ENCODE measurements around the gene SP4.

SP4 gene

DNA sequence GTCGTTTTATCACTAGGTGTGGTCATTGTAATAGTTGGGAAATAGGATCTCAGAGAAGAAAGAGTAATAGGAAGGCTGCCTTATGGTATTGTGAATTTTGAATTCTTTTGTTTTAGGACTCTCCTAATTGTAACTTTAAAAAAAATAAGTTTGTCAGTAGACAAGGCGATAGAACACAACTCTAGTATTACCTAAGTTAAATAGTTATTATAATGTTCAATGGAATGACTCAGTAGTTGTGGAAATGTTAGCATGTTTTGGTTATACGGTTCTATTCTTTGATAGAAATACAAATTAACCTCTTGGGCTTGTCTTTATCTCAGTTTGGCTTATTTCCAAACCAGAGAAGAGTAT is 116.4 kb downstream of the SP4 start:
- no peaks in the 10 kb centered on the region for H3K9me2 ChIP-seq (ENCODE audit: low read depth, low read length)
- H3K36me3 ChIP-seq (ENCODE audit: insufficient read depth, low read length), result no peaks in the 10 kb centered on the region
- TF ChIP-seq, protein P1, sequence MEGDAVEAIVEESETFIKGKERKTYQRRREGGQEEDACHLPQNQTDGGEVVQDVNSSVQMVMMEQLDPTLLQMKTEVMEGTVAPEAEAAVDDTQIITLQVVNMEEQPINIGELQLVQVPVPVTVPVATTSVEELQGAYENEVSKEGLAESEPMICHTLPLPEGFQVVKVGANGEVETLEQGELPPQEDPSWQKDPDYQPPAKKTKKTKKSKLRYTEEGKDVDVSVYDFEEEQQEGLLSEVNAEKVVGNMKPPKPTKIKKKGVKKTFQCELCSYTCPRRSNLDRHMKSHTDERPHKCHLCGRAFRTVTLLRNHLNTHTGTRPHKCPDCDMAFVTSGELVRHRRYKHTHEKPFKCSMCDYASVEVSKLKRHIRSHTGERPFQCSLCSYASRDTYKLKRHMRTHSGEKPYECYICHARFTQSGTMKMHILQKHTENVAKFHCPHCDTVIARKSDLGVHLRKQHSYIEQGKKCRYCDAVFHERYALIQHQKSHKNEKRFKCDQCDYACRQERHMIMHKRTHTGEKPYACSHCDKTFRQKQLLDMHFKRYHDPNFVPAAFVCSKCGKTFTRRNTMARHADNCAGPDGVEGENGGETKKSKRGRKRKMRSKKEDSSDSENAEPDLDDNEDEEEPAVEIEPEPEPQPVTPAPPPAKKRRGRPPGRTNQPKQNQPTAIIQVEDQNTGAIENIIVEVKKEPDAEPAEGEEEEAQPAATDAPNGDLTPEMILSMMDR (IDR thresholded peaks at IDR 0.05; ENCODE audit: low read length), result no peak
- no peak for TF ChIP-seq EZH2 (IDR thresholded peaks at IDR 0.05; ENCODE audit: borderline replicate concordance, low read length)
- H2AFZ ChIP-seq (ENCODE audit: low read length), result no peak overlapping the region
- no peaks in the 10 kb centered on the region for H3K27me3 ChIP-seq (ENCODE audit: insufficient read depth, low read length)
- H3K4me3 ChIP-seq (ENCODE audit: low read depth, low read length, poor library complexity, severe bottlenecking), result no peak overlapping the region
- H3K4me1 ChIP-seq (ENCODE audit: insufficient read depth, low read length, severe bottlenecking), result no peaks in the 10 kb centered on the region
- no peaks in the 10 kb centered on the region for H3K79me2 ChIP-seq (ENCODE audit: insufficient read depth, low read length)
- H3K27ac ChIP-seq (ENCODE audit: low read depth, low read length, poor library complexity, severe bottlenecking), result no peak overlapping the region
- no peaks in the 10 kb centered on the region for H3F3A ChIP-seq (ENCODE audit: insufficient read depth, low read length)
- H3K9ac ChIP-seq (ENCODE audit: low read length), result no peak overlapping the region
- no peaks in the 10 kb centered on the region for H3K9me3 ChIP-seq (ENCODE audit: low read length)
- no peak overlapping the region for H3K4me2 ChIP-seq (ENCODE audit: low read length)
- no peaks in the 10 kb centered on the region for H4K20me1 ChIP-seq (ENCODE audit: insufficient read depth, low read length)

DNA sequence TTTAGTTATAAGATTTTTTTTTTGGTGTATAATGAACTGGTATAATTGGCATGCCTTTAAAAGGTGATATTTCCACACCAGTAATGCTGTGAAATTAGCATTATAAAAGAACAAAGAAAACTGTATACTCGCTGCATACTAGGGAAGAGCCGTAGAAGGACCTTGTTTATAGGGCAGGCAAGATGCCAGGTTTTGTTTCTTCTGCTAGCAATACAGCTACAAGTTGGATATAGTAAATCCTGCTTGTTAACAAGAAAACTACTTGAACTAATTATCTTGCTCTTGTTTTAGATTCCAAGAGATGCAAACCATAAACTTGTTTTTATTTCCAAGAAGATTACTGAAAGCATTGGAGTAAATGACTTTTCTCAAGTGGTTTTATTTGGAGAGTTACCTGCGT is 116.8 kb downstream of the SP4 start:
- no peak overlapping the region for H3K9ac ChIP-seq (ENCODE audit: low read length)
- no peak overlapping the region for H3K4me3 ChIP-seq (ENCODE audit: low read depth, low read length, poor library complexity, severe bottlenecking)
- TF ChIP-seq, protein P1 (IDR thresholded peaks at IDR 0.05; ENCODE audit: low read length), result no peak
- no peak for TF ChIP-seq EZH2 (IDR thresholded peaks at IDR 0.05; ENCODE audit: borderline replicate concordance, low read length)
- H3K36me3 ChIP-seq (ENCODE audit: insufficient read depth, low read length), result no peaks in the 10 kb centered on the region
- no peaks in the 10 kb centered on the region for H3K27me3 ChIP-seq (ENCODE audit: insufficient read depth, low read length)
- no peak overlapping the region for H3K27ac ChIP-seq (ENCODE audit: low read depth, low read length, poor library complexity, severe bottlenecking)
- H3K4me1 ChIP-seq (ENCODE audit: insufficient read depth, low read length, severe bottlenecking), result no peaks in the 10 kb centered on the region
- H3F3A ChIP-seq (ENCODE audit: insufficient read depth, low read length), result no peaks in the 10 kb centered on the region
- no peaks in the 10 kb centered on the region for H4K20me1 ChIP-seq (ENCODE audit: insufficient read depth, low read length)
- no peaks in the 10 kb centered on the region for H3K9me3 ChIP-seq (ENCODE audit: low read length)
- no peak overlapping the region for H3K4me2 ChIP-seq (ENCODE audit: low read length)
- H3K9me2 ChIP-seq (ENCODE audit: low read depth, low read length), result no peaks in the 10 kb centered on the region
- H3K79me2 ChIP-seq (ENCODE audit: insufficient read depth, low read length), result no peaks in the 10 kb centered on the region
- no peak overlapping the region for H2AFZ ChIP-seq (ENCODE audit: low read length)

DNA sequence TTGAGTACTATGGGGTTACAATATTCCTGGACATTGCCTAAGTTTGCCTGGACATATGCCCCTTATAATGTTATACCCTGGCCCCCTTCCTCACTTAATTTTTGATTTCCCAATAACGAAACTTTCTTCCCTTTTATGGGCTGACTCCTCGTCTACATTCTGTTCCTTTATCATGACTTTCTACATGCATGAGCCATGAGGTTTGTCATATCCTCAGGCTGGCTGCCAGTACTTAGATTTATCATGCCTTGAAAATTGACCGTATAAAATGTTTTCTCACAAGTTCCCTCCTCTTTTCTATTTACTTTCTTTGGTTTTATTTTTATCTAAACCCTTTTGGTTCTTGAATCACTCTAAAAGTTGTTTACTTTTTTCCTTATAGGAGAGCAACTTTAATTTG is 119.6 kb downstream of the SP4 start:
- no peaks in the 10 kb centered on the region for H3K4me1 ChIP-seq (ENCODE audit: insufficient read depth, low read length, severe bottlenecking)
- TF ChIP-seq, protein P1 (IDR thresholded peaks at IDR 0.05; ENCODE audit: low read length), result no peak
- no peak for TF ChIP-seq EZH2 (IDR thresholded peaks at IDR 0.05; ENCODE audit: borderline replicate concordance, low read length)
- no peaks in the 10 kb centered on the region for H4K20me1 ChIP-seq (ENCODE audit: insufficient read depth, low read length)
- H3K9ac ChIP-seq (ENCODE audit: low read length), result no peak overlapping the region
- H3K4me2 ChIP-seq (ENCODE audit: low read length), result no peak overlapping the region
- no peaks in the 10 kb centered on the region for H3K9me2 ChIP-seq (ENCODE audit: low read depth, low read length)
- no peaks in the 10 kb centered on the region for H3F3A ChIP-seq (ENCODE audit: insufficient read depth, low read length)
- H3K27me3 ChIP-seq (ENCODE audit: insufficient read depth, low read length), result no peaks in the 10 kb centered on the region
- no peaks in the 10 kb centered on the region for H3K79me2 ChIP-seq (ENCODE audit: insufficient read depth, low read length)
- H3K36me3 ChIP-seq (ENCODE audit: insufficient read depth, low read length), result no peaks in the 10 kb centered on the region
- H3K9me3 ChIP-seq (ENCODE audit: low read length), result no peaks in the 10 kb centered on the region
- H2AFZ ChIP-seq (ENCODE audit: low read length), result no peak overlapping the region
- no peak overlapping the region for H3K27ac ChIP-seq (ENCODE audit: low read depth, low read length, poor library complexity, severe bottlenecking)
- H3K4me3 ChIP-seq (ENCODE audit: low read depth, low read length, poor library complexity, severe bottlenecking), result no peak overlapping the region

All from OCI-LY1 (cell line).